ENCODE results near the gene TMEM253.

GRCh38 chr14:21107283-21107800 lies 6.5 kb downstream of the TMEM253 start:
- TF ChIP-seq CTCF (IDR thresholded peaks at IDR 0.05; ENCODE audit: low read depth, low read length, missing input control) (no peak), EGR1 (IDR thresholded peaks at IDR 0.05; ENCODE audit: low read depth in 2 of 2) (no peak), REST (IDR thresholded peaks at IDR 0.05) (no peak), GABPA (IDR thresholded peaks at IDR 0.05 in 1 of 2, conservative IDR thresholded peaks at IDR 0.05 in 1 of 2) (no peak)

Measured in liver (tissue), 3 donors.